Hepatocyte (in vitro differentiated cells): ENCODE measurements around the gene GPRC5D. TPM values are rescaled to one million over a fixed set of nuclear protein-coding genes. Genes with fewer than 3 reads are reported as not detected.

Experiments used
- DNase-seq: peaks from one replicate; pipeline ENCODE4 v3.0.0-alpha.2; 2016; ENCODE audit warnings: low spot score
- H2AFZ ChIP-seq: fragments of 200-600 bp; sonication (generic); 2 replicates; pipeline ENCODE4 v1.6.0; 2016; ENCODE audit warnings: antibody characterized with exemption, mild to moderate bottlenecking
- H3K27ac ChIP-seq: fragments of 200-600 bp; sonication (generic); 2 replicates; pipeline ENCODE4 v1.5.1; 2016; ENCODE audit warnings: mild to moderate bottlenecking
- H3K27me3 ChIP-seq: fragments of 200-600 bp; sonication (generic); 2 replicates; pipeline ENCODE4 v1.6.1; 2016
- H3K36me3 ChIP-seq: fragments of 200-600 bp; sonication (generic); replicated peaks from 2 replicates; pipeline ENCODE4 v1.5.1; 2016; ENCODE audit warnings: low read depth; ENCODE audit not compliant: insufficient read depth
- H3K4me1 ChIP-seq: fragments of 200-600 bp; sonication (generic); 2 replicates; pipeline ENCODE4 v1.5.1; 2016; ENCODE audit warnings: mild to moderate bottlenecking, moderate library complexity; ENCODE audit not compliant: insufficient read depth
- H3K4me2 ChIP-seq: fragments of 200-600 bp; sonication (generic); 2 replicates; pipeline ENCODE4 v1.6.0; 2016
- H3K4me3 ChIP-seq: fragments of 200-600 bp; sonication (generic); 2 replicates; pipeline ENCODE4 v1.5.1; 2016; ENCODE audit warnings: mild to moderate bottlenecking
- H3K79me2 ChIP-seq: fragments of 200-600 bp; sonication (generic); 2 replicates; pipeline ENCODE4 v1.6.0; 2017; ENCODE audit warnings: mild to moderate bottlenecking
- H3K9me2 ChIP-seq: fragments of 200-600 bp; sonication (generic); replicated peaks from 2 replicates; pipeline ENCODE4 v1.6.0; 2017; ENCODE audit warnings: mild to moderate bottlenecking; ENCODE audit not compliant: insufficient read depth
- H3K9me3 ChIP-seq: fragments of 200-600 bp; sonication (generic); 2 replicates; pipeline ENCODE4 v1.5.1; 2016; ENCODE audit warnings: low read depth, mild to moderate bottlenecking
- H4K20me1 ChIP-seq: fragments of 200-600 bp; sonication (generic); 2 replicates; pipeline ENCODE4 v1.6.0; 2016; ENCODE audit warnings: mild to moderate bottlenecking; ENCODE audit not compliant: insufficient read depth, poor library complexity, severe bottlenecking
- EZH2 ChIP-seq: fragments of 200-600 bp; sonication (generic); IDR thresholded peaks from 2 replicates; pipeline ENCODE4 v1.6.1; 2016; ENCODE audit warnings: antibody characterized with exemption, mild to moderate bottlenecking, borderline replicate concordance
- EZH2phosphoT487 ChIP-seq: fragments of 200-600 bp; sonication (generic); IDR thresholded peaks from one replicate; pipeline ENCODE4 v1.6.1; 2018; ENCODE audit warnings: antibody characterized with exemption, mild to moderate bottlenecking, low read depth, moderate library complexity; ENCODE audit not compliant: unreplicated experiment, severe bottlenecking
- WGBS: methylation state at CpG from one replicate; pipeline ENCODE4 v1.1.6; 2016; ENCODE audit warnings: low lambda C conversion rate; ENCODE audit errors: missing lambda C conversion rate; 5-methylcytosine and 5-hydroxymethylcytosine counted together
- polyA plus RNA-seq: library from polyadenylated mRNA; unstranded; fragments of >200 nt; fragmentation: Nextera tagmentation; extraction: Ambion mirVana; gene quantifications from 2 replicates; pipeline ENCODE4 v1.2.1, GENCODE V29; 2016
- total RNA-seq: library from RNA; depleted of rRNA; stranded (reverse); fragments of >200 nt; gene quantifications from 2 replicates; pipeline ENCODE4 v1.2.3, GENCODE V29; 2014
- TF ChIP-seq, protein P1 (sequence below): fragments of 200-600 bp; sonication (generic); IDR thresholded peaks from 2 replicates; pipeline ENCODE4 v1.5.1; 2016; ENCODE audit warnings: antibody characterized with exemption, mild to moderate bottlenecking; ENCODE audit not compliant: poor library complexity

The GPRC5D gene
- total and polyA plus RNA-seq, 2 experiments from 2014 or later = not detected

- WGBS = 92% methylated on average over 8 of the region's 8 CpGs
Observed at GRCh38 chr12:12943586-12944260, 8.2 kb downstream of the GPRC5D start.

DNA sequence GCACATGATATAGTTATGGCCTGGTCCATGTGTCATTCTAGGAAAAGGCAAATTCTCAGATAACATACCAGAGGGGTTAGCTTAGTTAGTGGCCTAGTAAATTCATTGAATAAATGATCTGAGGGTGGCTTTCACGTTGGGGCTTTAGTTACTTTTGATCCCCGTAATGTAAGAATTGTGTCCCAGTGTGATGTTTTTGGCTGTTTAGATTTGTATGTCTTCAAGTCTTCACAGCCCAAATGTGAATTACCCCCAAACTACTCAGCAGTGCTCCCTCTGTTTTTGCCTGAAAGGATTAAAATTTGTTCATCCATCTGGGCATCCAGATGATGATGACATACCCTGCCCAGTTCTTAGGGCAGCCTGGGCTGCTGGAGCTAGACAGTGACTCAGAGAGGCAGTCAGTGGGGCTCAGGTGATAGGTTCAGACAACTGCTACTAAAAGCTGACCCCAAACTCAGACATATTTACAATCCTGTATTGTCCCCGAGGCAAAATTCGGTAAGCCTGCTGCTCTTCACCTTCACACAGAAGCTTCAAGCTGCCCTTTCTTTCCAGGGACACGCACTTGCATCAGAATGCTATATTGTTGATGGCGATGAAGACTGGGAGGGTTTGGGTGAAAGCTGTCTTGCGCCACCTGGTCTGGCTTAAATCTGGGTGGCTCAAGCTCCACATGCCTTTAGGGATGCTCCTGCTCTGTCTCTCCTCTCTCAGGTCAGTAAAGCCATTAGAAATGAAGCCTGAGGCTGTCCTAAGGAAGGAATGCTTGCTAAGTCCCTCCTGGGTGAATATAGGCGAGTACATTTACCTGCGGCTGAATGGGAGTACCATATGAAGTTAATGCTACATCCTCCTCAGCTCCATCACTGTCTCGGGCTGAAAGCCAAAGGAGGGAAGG is 10.3 kb downstream of the GPRC5D start:
- DNase-seq = no peak
- Histone ChIP-seq H4K20me1 (no peaks in the 10 kb centered on the region), H3K79me2 (no peaks in the 10 kb centered on the region), H3K9me3 (no peaks in the 10 kb centered on the region), H3K36me3 (no peaks in the 10 kb centered on the region), H3K27me3 (no peaks in the 10 kb centered on the region), H3K4me2 (no peak overlapping the region), H3K4me1 (no peaks in the 10 kb centered on the region), H2AFZ (no peak overlapping the region), H3K4me3 (no peak overlapping the region), H3K9me2 (no peaks in the 10 kb centered on the region), H3K27ac (no peak overlapping the region)
- TF ChIP-seq EZH2 (no peak), EZH2phosphoT487 (no peak)
- TF ChIP-seq, protein P1, sequence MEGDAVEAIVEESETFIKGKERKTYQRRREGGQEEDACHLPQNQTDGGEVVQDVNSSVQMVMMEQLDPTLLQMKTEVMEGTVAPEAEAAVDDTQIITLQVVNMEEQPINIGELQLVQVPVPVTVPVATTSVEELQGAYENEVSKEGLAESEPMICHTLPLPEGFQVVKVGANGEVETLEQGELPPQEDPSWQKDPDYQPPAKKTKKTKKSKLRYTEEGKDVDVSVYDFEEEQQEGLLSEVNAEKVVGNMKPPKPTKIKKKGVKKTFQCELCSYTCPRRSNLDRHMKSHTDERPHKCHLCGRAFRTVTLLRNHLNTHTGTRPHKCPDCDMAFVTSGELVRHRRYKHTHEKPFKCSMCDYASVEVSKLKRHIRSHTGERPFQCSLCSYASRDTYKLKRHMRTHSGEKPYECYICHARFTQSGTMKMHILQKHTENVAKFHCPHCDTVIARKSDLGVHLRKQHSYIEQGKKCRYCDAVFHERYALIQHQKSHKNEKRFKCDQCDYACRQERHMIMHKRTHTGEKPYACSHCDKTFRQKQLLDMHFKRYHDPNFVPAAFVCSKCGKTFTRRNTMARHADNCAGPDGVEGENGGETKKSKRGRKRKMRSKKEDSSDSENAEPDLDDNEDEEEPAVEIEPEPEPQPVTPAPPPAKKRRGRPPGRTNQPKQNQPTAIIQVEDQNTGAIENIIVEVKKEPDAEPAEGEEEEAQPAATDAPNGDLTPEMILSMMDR = no peak
- WGBS = 83% methylated on average over 10 of the region's 10 CpGs

More at GRCh38 chr12:12943586-12944260, 8.2 kb downstream of the GPRC5D start:
- Histone ChIP-seq H4K20me1 (no peaks in the 10 kb centered on the region), H3K4me1 (no peaks in the 10 kb centered on the region), H3K36me3 (no peaks in the 10 kb centered on the region), H3K79me2 (no peaks in the 10 kb centered on the region), H2AFZ (no peak overlapping the region), H3K4me2 (no peak overlapping the region), H3K4me3 (no peak overlapping the region), H3K27me3 (no peaks in the 10 kb centered on the region), H3K27ac (no peak overlapping the region), H3K9me3 (no peaks in the 10 kb centered on the region), H3K9me2 (no peaks in the 10 kb centered on the region)
- TF ChIP-seq, protein P1 = no peak
- no peak for TF ChIP-seq EZH2phosphoT487
- DNase-seq = no peak

DNA sequence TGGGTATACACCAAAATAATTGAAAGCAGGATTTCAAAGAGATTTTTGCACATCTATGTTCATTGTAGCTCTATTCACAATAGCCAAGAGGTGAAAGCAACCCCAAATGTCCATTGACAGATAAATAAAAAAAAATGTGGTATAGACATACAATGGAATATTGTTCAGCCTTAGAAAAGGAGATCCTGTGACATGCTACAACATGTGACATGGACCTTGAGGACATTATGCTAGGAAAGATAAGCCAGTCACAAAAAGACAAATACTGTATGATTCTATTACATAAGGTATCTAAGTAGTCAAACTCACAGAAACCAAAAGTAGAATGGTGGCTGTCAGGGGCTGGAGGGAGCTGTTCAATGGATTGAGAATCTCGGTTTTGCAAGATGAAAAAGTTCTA is 12.1 kb downstream of the GPRC5D start:
- DNase-seq = no peak
- Histone ChIP-seq H3K9me3 (no peaks in the 10 kb centered on the region), H2AFZ (no peak overlapping the region), H3K27ac (no peak overlapping the region), H3K4me2 (no peak overlapping the region), H3K36me3 (no peaks in the 10 kb centered on the region), H4K20me1 (no peaks in the 10 kb centered on the region), H3K4me3 (no peak overlapping the region), H3K27me3 (no peaks in the 10 kb centered on the region), H3K79me2 (no peaks in the 10 kb centered on the region), H3K4me1 (no peaks in the 10 kb centered on the region), H3K9me2 (no peaks in the 10 kb centered on the region)
- TF ChIP-seq EZH2phosphoT487 = no peak
- TF ChIP-seq EZH2 = no peak
- TF ChIP-seq, protein P1 = no peak
- WGBS = 87% methylated on average over 1 of the region's 1 CpG
